Measurements from ENCODE around the gene TMEM235.
"Not testable (repeated sequence)": the region's sequence is repeated elsewhere in the genome, so short reads cannot be mapped to it uniquely, and the experiment has no call there.

Gene TMEM235

DNA sequence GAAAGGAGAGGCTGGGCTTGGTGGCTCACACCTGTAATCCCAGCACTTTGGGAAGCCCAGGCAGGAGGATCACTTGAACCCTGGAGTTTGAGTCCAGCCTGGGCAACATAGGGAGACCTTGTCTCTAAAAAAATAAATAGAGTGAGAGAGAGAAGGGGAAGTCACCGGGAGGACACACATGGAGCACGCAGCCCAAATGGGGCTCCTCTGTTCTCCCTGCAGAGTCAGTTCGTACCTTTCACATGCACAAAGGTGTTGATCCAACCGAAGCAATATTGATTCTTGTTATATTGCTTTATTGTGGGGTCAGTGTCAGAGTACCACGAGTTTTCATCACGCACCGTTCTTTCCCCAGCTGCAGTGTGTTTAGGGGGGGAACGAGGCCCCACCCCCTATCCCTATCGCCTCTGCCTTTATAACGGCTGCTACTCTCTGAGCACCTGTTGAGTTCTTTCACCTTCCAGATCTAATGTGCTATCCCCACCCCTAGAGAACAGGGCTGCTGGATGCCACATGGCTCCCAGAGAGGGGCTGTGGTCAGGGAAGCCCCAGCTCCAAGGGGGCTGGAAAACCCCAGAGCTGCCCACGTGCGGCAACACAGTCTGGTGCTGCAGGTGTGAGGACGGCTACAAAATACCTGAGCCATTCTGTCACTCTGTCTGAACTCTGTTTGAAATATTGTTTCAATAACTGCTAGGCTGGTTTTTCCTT is 1.0 kb upstream of the TMEM235 start:
- Histone ChIP-seq H3K4me1 (ENCODE audit: control insufficient read depth, insufficient read depth, low read length) (peaks cover 5% of the 10 kb centered on the region), H3K4me3 (ENCODE audit: insufficient read depth, low read depth, low read length) (no peak overlapping the region), H3K27me3 (ENCODE audit: control insufficient read depth, insufficient read depth, low read length, poor library complexity, severe bottlenecking) (peaks cover 33% of the 10 kb centered on the region), H3K9me3 (ENCODE audit: control insufficient read depth, low read length) (no peaks in the 10 kb centered on the region), H3K27ac (ENCODE audit: insufficient read depth, low read depth, low read length, poor library complexity, severe bottlenecking) (no peak overlapping the region), H3K36me3 (ENCODE audit: control insufficient read depth, insufficient read depth, low read length) (no peaks in the 10 kb centered on the region)
- WGBS, 2 experiments: 81% methylated on average over 13 of the region's 13 CpGs

GRCh38 chr17:78231991-78232858 is 794 bp downstream of the TMEM235 start:
- Histone ChIP-seq H3K4me1 (ENCODE audit: control insufficient read depth, insufficient read depth, low read length) (peaks cover 5% of the 10 kb centered on the region), H3K27me3 (ENCODE audit: control insufficient read depth, insufficient read depth, low read length, poor library complexity, severe bottlenecking) (peaks cover 33% of the 10 kb centered on the region), H3K27ac (ENCODE audit: insufficient read depth, low read depth, low read length, poor library complexity, severe bottlenecking) (no peak overlapping the region), H3K4me3 (ENCODE audit: insufficient read depth, low read depth, low read length) (peak overlapping the region; percentile 33), H3K9me3 (ENCODE audit: control insufficient read depth, low read length) (no peaks in the 10 kb centered on the region), H3K36me3 (ENCODE audit: control insufficient read depth, insufficient read depth, low read length) (no peaks in the 10 kb centered on the region)
- 15 to 16% methylated on average over 55 of the region's 55 CpGs for WGBS, 2 experiments

- Histone ChIP-seq H3K4me3 (ENCODE audit: insufficient read depth, low read depth, low read length) (no peak overlapping the region), H3K27me3 (ENCODE audit: control insufficient read depth, insufficient read depth, low read length, poor library complexity, severe bottlenecking) (peaks cover 33% of the 10 kb centered on the region), H3K4me1 (ENCODE audit: control insufficient read depth, insufficient read depth, low read length) (peaks cover 5% of the 10 kb centered on the region), H3K36me3 (ENCODE audit: control insufficient read depth, insufficient read depth, low read length) (no peaks in the 10 kb centered on the region), H3K9me3 (ENCODE audit: control insufficient read depth, low read length) (no peaks in the 10 kb centered on the region), H3K27ac (ENCODE audit: insufficient read depth, low read depth, low read length, poor library complexity, severe bottlenecking) (no peak overlapping the region)
- WGBS, 2 experiments: 95 to 96% methylated on average over 2 of the region's 2 CpGs
Measured at GRCh38 chr17:78232859-78233173, 1.4 kb downstream of the TMEM235 start.

- H3K9me3 ChIP-seq (ENCODE audit: control insufficient read depth, low read length): no peaks in the 10 kb centered on the region
- H3K27ac ChIP-seq (ENCODE audit: insufficient read depth, low read depth, low read length, poor library complexity, severe bottlenecking): no peak overlapping the region
- no peak overlapping the region for H3K4me3 ChIP-seq (ENCODE audit: insufficient read depth, low read depth, low read length)
- H3K4me1 ChIP-seq (ENCODE audit: control insufficient read depth, insufficient read depth, low read length): peaks cover 5% of the 10 kb centered on the region
- 91 to 92% methylated on average over 10 of the region's 10 CpGs for WGBS, 2 experiments
- no peaks in the 10 kb centered on the region for H3K36me3 ChIP-seq (ENCODE audit: control insufficient read depth, insufficient read depth, low read length)
- H3K27me3 ChIP-seq (ENCODE audit: control insufficient read depth, insufficient read depth, low read length, poor library complexity, severe bottlenecking): peaks cover 33% of the 10 kb centered on the region
Measured at GRCh38 chr17:78233678-78234077, 2.2 kb downstream of the TMEM235 start.

- Histone ChIP-seq H3K36me3 (ENCODE audit: control insufficient read depth, insufficient read depth, low read length) (no peaks in the 10 kb centered on the region), H3K4me3 (ENCODE audit: insufficient read depth, low read depth, low read length) (no peak overlapping the region), H3K27me3 (ENCODE audit: control insufficient read depth, insufficient read depth, low read length, poor library complexity, severe bottlenecking) (peaks cover 33% of the 10 kb centered on the region), H3K9me3 (ENCODE audit: control insufficient read depth, low read length) (no peaks in the 10 kb centered on the region), H3K4me1 (ENCODE audit: control insufficient read depth, insufficient read depth, low read length) (peaks cover 5% of the 10 kb centered on the region), H3K27ac (ENCODE audit: insufficient read depth, low read depth, low read length, poor library complexity, severe bottlenecking) (no peak overlapping the region)
- 90 to 91% methylated on average over 17 of the region's 17 CpGs for WGBS, 2 experiments
Measured at GRCh38 chr17:78234261-78234865, 2.9 kb downstream of the TMEM235 start.

DNA sequence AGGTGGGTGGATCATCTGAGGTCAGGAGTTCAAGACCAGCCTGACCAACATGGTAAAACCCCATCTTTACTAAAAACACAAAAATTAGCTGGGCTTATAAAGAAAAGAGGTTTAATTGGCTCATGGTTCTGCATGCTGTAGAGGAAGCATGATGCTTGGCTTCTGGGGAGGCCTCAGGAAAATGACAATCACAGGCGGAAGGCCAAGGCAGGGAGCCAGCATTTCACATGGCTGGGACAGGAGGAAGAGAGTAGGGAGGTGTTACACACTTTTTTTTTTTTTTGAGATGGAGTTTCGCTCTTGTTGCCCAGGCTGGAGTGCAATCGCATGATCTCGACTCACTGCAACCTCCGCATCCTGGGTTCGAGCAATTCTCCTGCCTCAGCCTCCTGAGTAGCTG is 3.6 kb downstream of the TMEM235 start:
- not testable (repeated sequence) for H3K4me1 ChIP-seq (ENCODE audit: control insufficient read depth, insufficient read depth, low read length); H3K4me3 ChIP-seq (ENCODE audit: insufficient read depth, low read depth, low read length); H3K27ac ChIP-seq (ENCODE audit: insufficient read depth, low read depth, low read length, poor library complexity, severe bottlenecking); H3K36me3 ChIP-seq (ENCODE audit: control insufficient read depth, insufficient read depth, low read length); H3K9me3 ChIP-seq (ENCODE audit: control insufficient read depth, low read length)
- 93 to 95% methylated on average over 6 of the region's 6 CpGs for WGBS, 2 experiments
- peaks cover 31% of the 10 kb centered on the region for H3K27me3 ChIP-seq (ENCODE audit: control insufficient read depth, insufficient read depth, low read length, poor library complexity, severe bottlenecking)

GRCh38 chr17:78235885-78236284 is 4.5 kb downstream of the TMEM235 start:
- Histone ChIP-seq H3K27ac (ENCODE audit: insufficient read depth, low read depth, low read length, poor library complexity, severe bottlenecking) (no peak overlapping the region), H3K36me3 (ENCODE audit: control insufficient read depth, insufficient read depth, low read length) (no peaks in the 10 kb centered on the region), H3K4me1 (ENCODE audit: control insufficient read depth, insufficient read depth, low read length) (peaks cover 5% of the 10 kb centered on the region), H3K9me3 (ENCODE audit: control insufficient read depth, low read length) (no peaks in the 10 kb centered on the region), H3K4me3 (ENCODE audit: insufficient read depth, low read depth, low read length) (no peak overlapping the region), H3K27me3 (ENCODE audit: control insufficient read depth, insufficient read depth, low read length, poor library complexity, severe bottlenecking) (peaks cover 23% of the 10 kb centered on the region)
- 87 to 88% methylated on average over 8 of the region's 8 CpGs for WGBS, 2 experiments

DNA sequence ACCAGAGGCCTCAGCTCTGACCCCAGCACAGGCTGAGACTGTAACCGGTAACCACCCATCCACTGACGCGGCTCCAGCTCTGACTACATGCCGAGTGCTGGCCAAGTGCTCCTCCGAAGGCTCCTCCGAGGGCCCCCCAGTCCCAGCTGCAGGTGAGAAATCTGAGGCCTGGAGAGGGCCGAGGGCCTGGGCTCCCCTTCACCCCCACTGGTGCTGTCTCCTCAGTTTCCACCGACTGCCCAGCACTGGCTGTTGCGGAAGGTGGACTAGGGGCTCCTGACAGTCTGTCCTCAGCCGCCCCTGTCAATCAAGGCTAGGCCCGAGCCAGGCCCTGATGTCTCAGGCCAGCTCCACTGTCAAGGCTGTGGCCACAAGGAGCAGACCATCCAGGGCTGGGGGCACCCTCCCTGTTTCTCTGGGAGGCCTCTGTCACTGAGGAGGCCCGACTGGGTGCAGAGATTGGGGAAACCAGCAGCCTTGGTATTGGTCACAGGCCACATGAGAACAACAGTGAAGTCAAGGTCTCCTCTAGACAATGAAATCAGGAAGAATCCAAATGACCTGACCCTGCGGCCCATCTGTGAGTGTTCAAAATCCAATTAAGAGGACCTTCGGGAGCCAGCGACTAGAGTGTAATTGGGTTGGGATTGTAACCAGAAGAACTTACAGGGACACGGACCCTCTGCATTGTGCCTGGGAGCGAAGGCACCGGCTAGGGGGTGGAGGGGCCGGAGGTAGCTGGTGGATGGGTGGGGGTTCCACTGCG is 5.1 kb downstream of the TMEM235 start:
- Histone ChIP-seq H3K9me3 (ENCODE audit: control insufficient read depth, low read length) (no peaks in the 10 kb centered on the region), H3K27me3 (ENCODE audit: control insufficient read depth, insufficient read depth, low read length, poor library complexity, severe bottlenecking) (peaks cover 16% of the 10 kb centered on the region), H3K27ac (ENCODE audit: insufficient read depth, low read depth, low read length, poor library complexity, severe bottlenecking) (no peak overlapping the region), H3K4me3 (ENCODE audit: insufficient read depth, low read depth, low read length) (no peak overlapping the region), H3K4me1 (ENCODE audit: control insufficient read depth, insufficient read depth, low read length) (peaks cover 1% of the 10 kb centered on the region), H3K36me3 (ENCODE audit: control insufficient read depth, insufficient read depth, low read length) (no peaks in the 10 kb centered on the region)
- 94% methylated on average over 20 of the region's 20 CpGs for WGBS, 2 experiments

GRCh38 chr17:78237401-78238012 is 6.1 kb downstream of the TMEM235 start:
- 90% methylated on average over 11 of the region's 11 CpGs for WGBS, 2 experiments
- no peak overlapping the region for H3K27ac ChIP-seq (ENCODE audit: insufficient read depth, low read depth, low read length, poor library complexity, severe bottlenecking)

More at GRCh38 chr17:78237401-78238012, 6.1 kb downstream of the TMEM235 start:
- H3K27me3 ChIP-seq (ENCODE audit: control insufficient read depth, insufficient read depth, low read length, poor library complexity, severe bottlenecking): peaks cover 6% of the 10 kb centered on the region
- H3K36me3 ChIP-seq (ENCODE audit: control insufficient read depth, insufficient read depth, low read length): no peaks in the 10 kb centered on the region
- H3K4me1 ChIP-seq (ENCODE audit: control insufficient read depth, insufficient read depth, low read length): no peaks in the 10 kb centered on the region
- no peaks in the 10 kb centered on the region for H3K9me3 ChIP-seq (ENCODE audit: control insufficient read depth, low read length)
- H3K4me3 ChIP-seq (ENCODE audit: insufficient read depth, low read depth, low read length): no peak overlapping the region

Data from ectodermal cell (in vitro differentiated cells).